IMR-90 (cell line): ENCODE measurements around the gene NFYB. TPM values are rescaled to one million over a fixed set of nuclear protein-coding genes. Genes with fewer than 3 reads are reported as not detected.
"Not testable (repeated sequence)": the region's sequence is repeated elsewhere in the genome, so short reads cannot be mapped to it uniquely, and the experiment has no call there.

Source experiments
- ATAC-seq: fragments of 200-7000 bp; cut with Tn5 transposase; 2 replicates; pipeline ENCODE4 v1.9.1; 2020; ENCODE audit warnings: low read depth, mild to moderate bottlenecking, moderate library complexity
- BruUV-seq: library from RNA; stranded (reverse); fragments of 400-500 nt; replicated peaks from 2 replicates; lab custom pipeline; 2021; lab: Mats Ljungman, UMichigan
- CTCF ChIA-PET: fragments of 300-600 bp; formaldehyde crosslinking; extraction: SDS; loops from one replicate; lab custom pipeline; 2021; ENCODE audit warnings: antibody characterized with exemption; lab: Yijun Ruan, JAX
- POLR2A ChIA-PET: fragments of 300-600 bp; sonication (Branson Sonifier 250); formaldehyde crosslinking; loops from one replicate; lab custom pipeline; 2022; ENCODE audit warnings: antibody characterized with exemption; ENCODE audit not compliant: unreplicated experiment; lab: Charles Lee
- DNase-seq: peaks from one replicate; pipeline ENCODE4 v3.0.0; 2013
- H2AFZ ChIP-seq: replicated peaks from 2 replicates; pipeline ENCODE3; 2013; ENCODE audit warnings: low read length, mild to moderate bottlenecking; ENCODE audit not compliant: poor library complexity
- H2AK5ac ChIP-seq: 2 replicates; pipeline ENCODE4 v1.6.1; 2013; ENCODE audit warnings: low read depth, low read length, inconsistent platforms
- H2AK9ac ChIP-seq: replicated peaks from 2 replicates; pipeline ENCODE3; 2013; ENCODE audit warnings: mild to moderate bottlenecking, low read depth, low read length, moderate library complexity; ENCODE audit not compliant: poor library complexity
- H2BK120ac ChIP-seq: 2 replicates; pipeline ENCODE4 v1.6.1; 2013; ENCODE audit warnings: low read depth, low read length, inconsistent platforms
- H2BK15ac ChIP-seq: 3 replicates; pipeline ENCODE4 v1.6.1; 2013; ENCODE audit warnings: low read depth, low read length, inconsistent platforms
- H2BK20ac ChIP-seq: 2 replicates; pipeline ENCODE4 v1.6.1; 2013; ENCODE audit warnings: low read depth, mild to moderate bottlenecking, inconsistent platforms, low read length, moderate library complexity
- H2BK5ac ChIP-seq: 2 replicates; pipeline ENCODE4 v1.6.1; 2013; ENCODE audit warnings: mild to moderate bottlenecking, low read depth, low read length, inconsistent platforms; ENCODE audit not compliant: poor library complexity, severe bottlenecking
- H3K14ac ChIP-seq: replicated peaks from 2 replicates; pipeline ENCODE4 v1.6.1; 2013; ENCODE audit warnings: low read depth, low read length, inconsistent platforms
- H3K18ac ChIP-seq: 2 replicates; pipeline ENCODE4 v1.6.1; 2013; ENCODE audit warnings: low read depth, low read length, control low read depth
- H3K23ac ChIP-seq: 2 replicates; pipeline ENCODE4 v1.6.1; 2013; ENCODE audit warnings: low read depth, low read length, inconsistent platforms
- H3K27ac ChIP-seq: 2 replicates; pipeline ENCODE4 v1.5.1; 2013; ENCODE audit warnings: mild to moderate bottlenecking, control low read depth, low read length; ENCODE audit not compliant: insufficient read depth
- H3K27me3 ChIP-seq: 2 replicates; pipeline ENCODE4 v1.6.1; 2013; ENCODE audit warnings: low read length; ENCODE audit not compliant: control insufficient read depth, insufficient read depth
- H3K36me3 ChIP-seq: 2 replicates; pipeline ENCODE4 v1.6.1; 2013; ENCODE audit warnings: low read length, mixed read lengths; ENCODE audit not compliant: control insufficient read depth, insufficient read depth
- H3K4ac ChIP-seq: 2 replicates; pipeline ENCODE4 v1.6.1; 2013; ENCODE audit warnings: low read depth, low read length, inconsistent platforms
- H3K4me1 ChIP-seq: 2 replicates; pipeline ENCODE4 v1.6.1; 2013; ENCODE audit warnings: low read length, mixed read lengths; ENCODE audit not compliant: control insufficient read depth, insufficient read depth
- H3K4me2 ChIP-seq: 2 replicates; pipeline ENCODE4 v1.6.1; 2013; ENCODE audit warnings: low read depth, mild to moderate bottlenecking, control low read depth, low read length, moderate library complexity
- H3K4me3 ChIP-seq: 2 replicates; pipeline ENCODE4 v1.5.1; 2013; ENCODE audit warnings: low read depth, mild to moderate bottlenecking, control low read depth, low read length, moderate library complexity; ENCODE audit not compliant: insufficient read depth
- H3K56ac ChIP-seq: 2 replicates; pipeline ENCODE4 v1.6.1; 2013; ENCODE audit warnings: low read length, inconsistent platforms; ENCODE audit not compliant: insufficient read depth; ENCODE audit errors: extremely low read depth
- H3K79me1 ChIP-seq, 2 experiments: 2 replicates each; pipeline ENCODE4 v1.6.1; 2013; ENCODE audit warnings: low read length in 2 of 2, inconsistent platforms in 1 of 2, low read depth in 1 of 2
- H3K9ac ChIP-seq: 2 replicates; pipeline ENCODE4 v1.6.1; 2013; ENCODE audit warnings: low read depth, low read length, control low read depth
- H3K9me1 ChIP-seq: 2 replicates; pipeline ENCODE4 v1.6.1; 2013; ENCODE audit warnings: low read length, inconsistent platforms; ENCODE audit not compliant: insufficient read depth
- H3K9me3 ChIP-seq: 2 replicates; pipeline ENCODE4 v1.6.1; 2013; ENCODE audit warnings: low read length; ENCODE audit not compliant: control insufficient read depth, insufficient read depth
- H4K20me1 ChIP-seq: 2 replicates; pipeline ENCODE4 v1.6.1; 2013; ENCODE audit warnings: low read length, inconsistent platforms; ENCODE audit not compliant: insufficient read depth
- H4K5ac ChIP-seq: 2 replicates; pipeline ENCODE4 v1.6.1; 2013; ENCODE audit warnings: mild to moderate bottlenecking, low read depth, low read length, control low read depth
- H4K8ac ChIP-seq, 2 experiments: 2 replicates each; pipeline ENCODE4 v1.6.1; 2013; ENCODE audit warnings: low read depth in 2 of 2, low read length in 2 of 2, control low read depth in 1 of 2, inconsistent platforms in 1 of 2
- H4K91ac ChIP-seq: 2 replicates; pipeline ENCODE4 v1.6.1; 2013; ENCODE audit warnings: low read depth, low read length, inconsistent platforms; ENCODE audit not compliant: insufficient read depth
- WGBS, 2 experiments: methylation state at CpG; one replicate each; pipeline versions ENCODE4 v1.1.5 to v1.1.7; 2013; ENCODE audit warnings: missing lambda C conversion rate in 2 of 2; ENCODE audit not compliant: insufficient read length in 1 of 2; ENCODE audit errors: extremely low coverage in 2 of 2; 5-methylcytosine and 5-hydroxymethylcytosine counted together
- dilution Hi-C: fragments of 300-500 bp; cut with HindIII; formaldehyde crosslinking; loops from one replicate; pipeline ENCODE4 v1.14.3; 2018; ENCODE audit warnings: low sequenced_read_pairs; ENCODE audit not compliant: unreplicated experiment
- in situ Hi-C: fragments of 300-500 bp; cut with MboI; formaldehyde crosslinking; loops from 3 replicates; pipeline ENCODE4 v1.14.3; 2019; ENCODE audit warnings: low sequenced_read_pairs, inconsistent platforms, mixed read lengths
- intact Hi-C: fragments of 100-400 bp; cut with micrococcal nuclease; formaldehyde crosslinking; loops from 2 replicates; pipeline ENCODE4 v1.10.0; 2022
- polyA plus RNA-seq, 3 experiments: library from polyadenylated mRNA; depleted of rRNA; stranded (reverse); fragments of >200 nt; gene quantifications; 2 replicates each; pipeline ENCODE4 v1.2.3, GENCODE V29; 2012; ENCODE audit warnings: low replicate concordance in 1 of 3
- total RNA-seq: library from RNA; depleted of rRNA; stranded (reverse); fragments of >200 nt; gene quantifications from 2 replicates; pipeline ENCODE4 v1.2.3, GENCODE V29; 2012

The NFYB gene
- total and polyA plus RNA-seq, 2 of the 4 experiments (the other 2 are of a cell fraction): 22.2 to 28.4 TPM

DNA sequence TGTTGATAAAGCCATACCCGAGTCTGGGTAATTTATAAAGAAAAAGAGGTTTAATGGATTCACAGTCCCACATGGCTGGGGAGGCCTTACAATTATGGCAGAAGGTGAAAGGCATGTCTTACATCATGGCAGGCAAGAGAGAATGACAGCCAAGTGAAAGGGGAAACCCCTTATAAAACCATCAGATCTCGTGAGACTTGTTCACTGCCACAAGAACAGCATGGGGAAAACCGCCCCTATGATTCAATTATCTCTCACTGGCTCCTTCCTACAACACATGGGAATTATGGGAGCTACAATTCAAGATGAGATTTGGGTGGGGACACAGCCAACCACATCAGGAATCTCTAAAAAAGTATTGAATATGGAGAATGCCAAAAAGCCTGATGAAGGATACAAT, 25.0 kb upstream of the NFYB start:
- H3K14ac ChIP-seq, ATAC-seq, H3K27ac ChIP-seq, H3K56ac ChIP-seq, H3K4ac ChIP-seq, H4K91ac ChIP-seq, DNase-seq, H3K4me1 ChIP-seq, dilution Hi-C loops, H3K9me3 ChIP-seq, H3K79me1 ChIP-seq, H2BK120ac ChIP-seq, H2AK5ac ChIP-seq, in situ Hi-C loops, H4K8ac ChIP-seq, BruUV-seq, H4K20me1 ChIP-seq, intact Hi-C loops, H3K4me2 ChIP-seq, H3K9ac ChIP-seq, H3K9me1 ChIP-seq, H3K36me3 ChIP-seq, H2AFZ ChIP-seq, POLR2A ChIA-PET, H2BK20ac ChIP-seq, H3K23ac ChIP-seq, H3K27me3 ChIP-seq, CTCF ChIA-PET, H3K18ac ChIP-seq, H2AK9ac ChIP-seq, H3K4me3 ChIP-seq, H2BK5ac ChIP-seq, H4K5ac ChIP-seq, H2BK15ac ChIP-seq: not testable (repeated sequence)
- no CpG with 5 or more reads among the region's 3 CpGs for WGBS, 2 experiments
